Measurements from ENCODE around the gene SORCS2. TPM values are rescaled to one million over a fixed set of nuclear protein-coding genes. Genes with fewer than 3 reads are reported as not detected.

Gene SORCS2
- total RNA-seq, 4 donors from 2014 or later, result 0.53 to 9.9 (median 0.90) TPM

DNA sequence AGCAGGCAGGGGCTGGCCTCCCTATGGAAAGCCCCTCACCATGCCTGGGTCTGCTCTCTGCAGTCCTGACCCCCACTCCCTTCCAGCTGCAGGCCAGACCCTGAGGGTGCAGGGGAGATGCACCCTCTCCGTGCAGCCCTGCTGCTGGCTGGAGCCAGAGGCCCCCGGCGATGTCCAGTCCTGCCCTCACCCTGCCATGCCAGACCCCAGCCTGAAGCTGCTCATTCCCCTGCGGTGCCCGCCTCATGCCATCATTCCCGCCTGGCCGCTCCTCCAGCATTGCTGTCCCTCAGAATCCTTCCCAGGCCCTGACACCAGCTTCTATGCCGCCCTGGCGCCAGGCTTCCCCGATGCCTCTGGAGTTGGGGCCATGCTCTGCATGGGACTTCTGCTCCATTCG, 72.4 kb downstream of the SORCS2 start:
- Histone ChIP-seq H3K27ac (no peak overlapping the region), H3K36me3 (no peaks in the 10 kb centered on the region), H3K9me3 (peaks cover 0 to 2% (median 0%) of the 10 kb centered on the region in 4 donors), H3K27me3 (no peaks in the 10 kb centered on the region), H3K4me1 (no peaks in the 10 kb centered on the region), H3K4me3 (no peak overlapping the region)
- TF ChIP-seq CTCF (IDR thresholded peaks at IDR 0.05) (no peak), POLR2A (IDR thresholded peaks at IDR 0.05) (no peak)
- DNase-seq, result no peak

GRCh38 chr4:7266525-7267292, 74.4 kb downstream of the SORCS2 start:
- no peaks in the 10 kb centered on the region for H3K9me3 ChIP-seq
- no peak for TF ChIP-seq POLR2A (IDR thresholded peaks at IDR 0.05)
- no peak for TF ChIP-seq CTCF (IDR thresholded peaks at IDR 0.05)
- H3K36me3 ChIP-seq, result no peaks in the 10 kb centered on the region
- no peaks in the 10 kb centered on the region for H3K27me3 ChIP-seq
- DNase-seq, result no peak
- H3K4me3 ChIP-seq, result no peak overlapping the region
- H3K4me1 ChIP-seq, result no peaks in the 10 kb centered on the region
- H3K27ac ChIP-seq, result no peak overlapping the region

DNA sequence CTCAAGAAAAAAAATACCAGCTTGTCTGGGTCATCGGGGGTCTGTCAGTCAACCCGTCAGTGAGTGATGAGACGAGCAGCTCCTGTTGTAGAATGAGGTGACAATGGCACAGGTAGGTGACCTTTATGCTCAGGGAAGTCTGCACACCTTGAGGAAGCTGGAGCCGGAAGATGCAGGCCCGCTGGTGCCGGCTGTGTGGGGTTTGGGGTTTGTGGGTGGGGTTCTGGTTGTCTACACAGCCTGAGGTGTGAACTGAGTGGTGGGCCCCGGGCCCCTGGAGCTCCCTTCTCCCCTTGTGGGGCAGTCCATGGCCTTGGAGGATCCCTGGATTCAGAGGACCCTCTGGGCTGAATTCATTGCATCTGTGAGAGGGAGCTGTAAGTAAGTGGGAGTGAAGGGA, 75.5 kb downstream of the SORCS2 start:
- Histone ChIP-seq H3K4me3 (no peak overlapping the region), H3K4me1 (no peaks in the 10 kb centered on the region), H3K27me3 (no peaks in the 10 kb centered on the region), H3K36me3 (no peaks in the 10 kb centered on the region), H3K27ac (no peak overlapping the region), H3K9me3 (no peaks in the 10 kb centered on the region)
- no peak for DNase-seq
- no peak for TF ChIP-seq POLR2A (IDR thresholded peaks at IDR 0.05)
- TF ChIP-seq CTCF (IDR thresholded peaks at IDR 0.05), result no peak

DNA sequence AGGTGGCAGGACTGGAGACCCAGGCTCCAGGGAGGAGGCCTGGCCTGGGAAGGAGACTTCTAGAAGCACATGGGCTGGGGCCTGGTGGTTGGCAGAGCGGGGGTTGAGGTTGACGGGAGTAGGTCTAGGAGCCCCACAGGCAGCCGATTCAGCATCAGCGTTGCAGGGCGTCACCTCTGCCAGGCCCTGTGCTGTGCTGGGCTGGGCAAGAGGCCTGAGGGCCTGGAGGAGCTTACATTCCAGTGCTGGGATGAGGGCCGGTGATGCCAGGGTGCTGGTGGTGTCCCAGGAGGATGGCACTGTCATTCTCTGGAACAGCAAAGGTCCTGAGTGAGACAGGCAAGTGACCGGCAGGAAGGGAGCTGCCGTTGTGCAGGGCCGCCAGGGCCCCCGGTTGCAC, 76.6 kb downstream of the SORCS2 start:
- TF ChIP-seq CTCF (IDR thresholded peaks at IDR 0.05), result no peak
- TF ChIP-seq POLR2A (IDR thresholded peaks at IDR 0.05), result no peak

GRCh38 chr4:7270121-7270520, 77.8 kb downstream of the SORCS2 start:
- TF ChIP-seq CTCF (IDR thresholded peaks at IDR 0.05) (no peak), POLR2A (IDR thresholded peaks at IDR 0.05) (no peak)
- Histone ChIP-seq H3K36me3 (no peaks in the 10 kb centered on the region), H3K4me3 (no peak overlapping the region), H3K4me1 (no peaks in the 10 kb centered on the region), H3K27me3 (no peaks in the 10 kb centered on the region), H3K27ac (no peak overlapping the region), H3K9me3 (no peaks in the 10 kb centered on the region)
- no peak for DNase-seq

More for the DNA sequence above, 76.6 kb downstream of the SORCS2 start:
- Histone ChIP-seq H3K9me3 (no peaks in the 10 kb centered on the region), H3K27me3 (no peaks in the 10 kb centered on the region), H3K36me3 (no peaks in the 10 kb centered on the region), H3K4me1 (no peaks in the 10 kb centered on the region), H3K4me3 (no peak overlapping the region), H3K27ac (no peak overlapping the region)
- DNase-seq, result no peak

Data from Peyer's patch (tissue), 4 donors.